Measurements from ENCODE around the gene TPPP2. TPM values are rescaled to one million over a fixed set of nuclear protein-coding genes. Genes with fewer than 3 reads are reported as not detected.
A peak's percentile ranks its signal among the peaks of the same experiment; 100 is the strongest.
"Not testable (repeated sequence)": the region's sequence is repeated elsewhere in the genome, so short reads cannot be mapped to it uniquely, and the experiment has no call there.

TPPP2 gene
- total and polyA plus RNA-seq, 4 donors, result 1.5 to 5.9 (median 1.6) TPM

DNA sequence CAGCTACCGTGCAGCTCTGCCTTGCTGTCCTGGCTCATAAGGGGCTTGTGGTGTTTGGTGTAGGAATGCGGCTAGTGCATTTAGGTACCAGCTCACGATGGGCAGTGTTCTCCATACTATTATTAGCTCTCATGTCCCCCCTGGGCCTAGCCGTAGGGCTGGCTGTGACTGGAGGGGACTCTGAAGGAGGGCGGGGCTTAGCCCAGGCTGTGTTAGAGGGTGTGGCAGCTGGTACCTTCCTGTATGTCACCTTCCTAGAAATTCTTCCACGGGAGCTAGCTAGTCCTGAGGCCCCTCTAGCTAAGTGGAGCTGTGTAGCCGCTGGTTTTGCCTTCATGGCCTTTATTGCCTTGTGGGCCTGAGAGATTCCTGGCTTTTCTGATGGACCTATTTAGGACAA lies 28.8 kb upstream of the TPPP2 start:
- Histone ChIP-seq H3K4me1 (ENCODE audit: control insufficient read depth in 4 of 4, insufficient read depth in 4 of 4, low read length in 3 of 4) (no peaks in the 10 kb centered on the region), H3K4me3 (ENCODE audit: low read depth in 1 of 3, low read length in 3 of 3) (no peak overlapping the region), H3K27me3 (ENCODE audit: control insufficient read depth in 4 of 4, insufficient read depth in 4 of 4, low read length in 3 of 4) (no peaks in the 10 kb centered on the region), H3K27ac (ENCODE audit: low read depth in 1 of 2, low read length in 2 of 2) (no peak overlapping the region), H3K9ac (ENCODE audit: low read depth in 1 of 2, low read length in 2 of 2) (no peak overlapping the region), H3K9me3 (ENCODE audit: control insufficient read depth in 4 of 4, low read length in 3 of 4) (no peaks in the 10 kb centered on the region), H3K36me3 (ENCODE audit: control insufficient read depth in 4 of 4, insufficient read depth in 3 of 4, low read depth in 1 of 4, low read length in 3 of 4) (peaks cover 5 to 16% (median 10%) of the 10 kb centered on the region in 4 donors)
- TF ChIP-seq NR2F2 (IDR thresholded peaks at IDR 0.05), result no peak
- no peak for TF ChIP-seq EGR1 (IDR thresholded peaks at IDR 0.05; ENCODE audit: low read depth in 2 of 2)
- TF ChIP-seq HNF4A (conservative IDR thresholded peaks at IDR 0.05), result no peak
- no peak for DNase-seq (ENCODE audit: low spot score)
- WGBS, result 81% methylated on average over 7 of the region's 7 CpGs

DNA sequence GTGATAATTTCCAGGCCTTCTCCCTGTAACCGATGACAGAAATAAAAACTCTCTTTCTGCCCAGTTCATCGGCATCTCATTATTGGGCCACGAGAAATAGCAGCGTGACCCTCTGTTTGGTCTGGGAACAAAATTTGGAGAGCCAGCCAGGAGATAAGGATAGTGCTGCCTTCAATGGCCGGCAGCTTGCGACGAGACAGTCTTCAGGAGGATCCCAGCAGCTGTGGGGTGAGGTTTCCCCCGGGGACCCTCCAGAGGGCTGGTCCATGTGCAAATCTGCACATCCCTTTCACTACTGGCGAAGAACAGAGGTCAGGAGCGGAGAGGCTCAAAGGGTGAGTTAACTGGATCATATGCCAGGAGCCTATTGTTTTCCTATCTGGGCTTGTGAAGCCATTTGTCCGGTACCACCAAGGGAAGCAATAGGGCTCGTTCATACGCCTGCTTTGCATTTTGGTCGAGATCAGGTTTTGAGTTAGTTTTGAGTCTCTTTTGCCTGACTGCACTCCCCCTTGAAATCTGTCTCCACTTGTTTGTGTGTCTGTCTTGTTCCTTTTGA lies 26.1 kb upstream of the TPPP2 start:
- no peak for TF ChIP-seq HNF4A (conservative IDR thresholded peaks at IDR 0.05)
- TF ChIP-seq HNF4G (IDR thresholded peaks at IDR 0.05), result no peak
- TF ChIP-seq EGR1 (IDR thresholded peaks at IDR 0.05; ENCODE audit: low read depth in 2 of 2), result no peak
- TF ChIP-seq GABPA (IDR thresholded peaks at IDR 0.05 in 1 of 2, conservative IDR thresholded peaks at IDR 0.05 in 1 of 2), result no peak
- Histone ChIP-seq H3K36me3 (ENCODE audit: control insufficient read depth in 4 of 4, insufficient read depth in 3 of 4, low read depth in 1 of 4, low read length in 3 of 4) (no peaks in the 10 kb centered on the region), H3K4me1 (ENCODE audit: control insufficient read depth in 4 of 4, insufficient read depth in 4 of 4, low read length in 3 of 4) (no peaks in the 10 kb centered on the region), H3K4me3 (ENCODE audit: low read depth in 1 of 3, low read length in 3 of 3) (peak overlapping the region in 1 of 3 donors; percentile 16), H3K9me3 (ENCODE audit: control insufficient read depth in 4 of 4, low read length in 3 of 4) (no peaks in the 10 kb centered on the region), H3K27me3 (ENCODE audit: control insufficient read depth in 4 of 4, insufficient read depth in 4 of 4, low read length in 3 of 4) (no peaks in the 10 kb centered on the region), H3K9ac (ENCODE audit: low read depth in 1 of 2, low read length in 2 of 2) (no peak overlapping the region), H3K27ac (ENCODE audit: low read depth in 1 of 2, low read length in 2 of 2) (peak overlapping the region in 1 of 2 donors; percentile 6)
- WGBS, result 78% methylated on average over 14 of the region's 14 CpGs
- DNase-seq (ENCODE audit: low spot score), result no peak

DNA sequence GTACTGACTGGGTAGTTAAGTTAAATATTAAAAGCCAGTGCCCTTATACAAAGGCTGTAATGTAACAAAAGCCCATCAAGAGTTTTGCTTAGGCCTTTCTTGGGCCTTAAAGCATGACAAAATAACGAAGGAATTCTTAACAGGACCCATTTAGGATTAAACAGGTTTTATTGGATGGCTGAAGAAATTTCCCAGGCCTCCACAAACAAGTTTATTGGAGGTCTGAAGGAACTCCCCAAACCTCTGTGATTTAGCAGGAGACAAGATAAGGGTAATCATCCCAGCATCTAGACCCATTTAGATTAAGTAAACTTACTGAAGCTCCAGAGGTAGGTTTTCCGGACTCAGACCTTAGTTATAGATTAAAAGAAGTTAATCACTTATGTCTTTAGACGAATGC lies 20.3 kb upstream of the TPPP2 start:
- H3K36me3 ChIP-seq (ENCODE audit: control insufficient read depth in 4 of 4, insufficient read depth in 3 of 4, low read depth in 1 of 4, low read length in 3 of 4); H3K9me3 ChIP-seq (ENCODE audit: control insufficient read depth in 4 of 4, low read length in 3 of 4); H3K4me3 ChIP-seq (ENCODE audit: low read depth in 1 of 3, low read length in 3 of 3); H3K27me3 ChIP-seq (ENCODE audit: control insufficient read depth in 4 of 4, insufficient read depth in 4 of 4, low read length in 3 of 4); DNase-seq (ENCODE audit: low spot score); H3K4me1 ChIP-seq (ENCODE audit: control insufficient read depth in 4 of 4, insufficient read depth in 4 of 4, low read length in 3 of 4); H3K27ac ChIP-seq (ENCODE audit: low read depth in 1 of 2, low read length in 2 of 2); H3K9ac ChIP-seq (ENCODE audit: low read depth in 1 of 2, low read length in 2 of 2): not testable (repeated sequence)
- WGBS, result 71% methylated on average over 3 of the region's 3 CpGs

DNA sequence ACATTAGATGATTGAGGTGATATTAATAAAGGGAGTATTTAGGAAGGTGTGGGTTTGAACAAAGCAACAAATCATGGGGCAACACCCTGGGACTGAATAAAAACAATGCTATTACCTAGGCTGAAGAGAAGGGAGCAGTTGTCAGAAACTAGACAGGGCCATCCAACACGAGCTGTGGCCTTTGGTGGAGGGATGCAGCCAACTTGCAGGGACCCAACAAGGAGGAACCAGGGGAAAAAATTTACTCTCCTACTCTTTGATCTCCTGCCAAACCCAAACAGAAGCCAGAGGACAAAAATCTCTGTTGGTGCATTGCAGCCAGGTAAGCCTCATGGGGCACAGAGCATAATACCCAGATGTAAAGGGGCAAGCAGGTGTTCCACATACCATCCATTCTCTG lies 18.9 kb upstream of the TPPP2 start:
- H3K9me3 ChIP-seq (ENCODE audit: control insufficient read depth in 4 of 4, low read length in 3 of 4), result no peaks in the 10 kb centered on the region
- no peak for DNase-seq (ENCODE audit: low spot score)
- no peaks in the 10 kb centered on the region for H3K36me3 ChIP-seq (ENCODE audit: control insufficient read depth in 4 of 4, insufficient read depth in 3 of 4, low read depth in 1 of 4, low read length in 3 of 4)
- H3K27ac ChIP-seq (ENCODE audit: low read depth in 1 of 2, low read length in 2 of 2), result no peak overlapping the region
- H3K9ac ChIP-seq (ENCODE audit: low read depth in 1 of 2, low read length in 2 of 2), result no peak overlapping the region
- no peak overlapping the region for H3K4me3 ChIP-seq (ENCODE audit: low read depth in 1 of 3, low read length in 3 of 3)
- H3K4me1 ChIP-seq (ENCODE audit: control insufficient read depth in 4 of 4, insufficient read depth in 4 of 4, low read length in 3 of 4), result peaks cover 0 to 8% (median 5%) of the 10 kb centered on the region in 4 donors
- H3K27me3 ChIP-seq (ENCODE audit: control insufficient read depth in 4 of 4, insufficient read depth in 4 of 4, low read length in 3 of 4), result no peaks in the 10 kb centered on the region
- 57% methylated on average over 1 of the region's 1 CpG for WGBS
- TF ChIP-seq, protein P1, sequence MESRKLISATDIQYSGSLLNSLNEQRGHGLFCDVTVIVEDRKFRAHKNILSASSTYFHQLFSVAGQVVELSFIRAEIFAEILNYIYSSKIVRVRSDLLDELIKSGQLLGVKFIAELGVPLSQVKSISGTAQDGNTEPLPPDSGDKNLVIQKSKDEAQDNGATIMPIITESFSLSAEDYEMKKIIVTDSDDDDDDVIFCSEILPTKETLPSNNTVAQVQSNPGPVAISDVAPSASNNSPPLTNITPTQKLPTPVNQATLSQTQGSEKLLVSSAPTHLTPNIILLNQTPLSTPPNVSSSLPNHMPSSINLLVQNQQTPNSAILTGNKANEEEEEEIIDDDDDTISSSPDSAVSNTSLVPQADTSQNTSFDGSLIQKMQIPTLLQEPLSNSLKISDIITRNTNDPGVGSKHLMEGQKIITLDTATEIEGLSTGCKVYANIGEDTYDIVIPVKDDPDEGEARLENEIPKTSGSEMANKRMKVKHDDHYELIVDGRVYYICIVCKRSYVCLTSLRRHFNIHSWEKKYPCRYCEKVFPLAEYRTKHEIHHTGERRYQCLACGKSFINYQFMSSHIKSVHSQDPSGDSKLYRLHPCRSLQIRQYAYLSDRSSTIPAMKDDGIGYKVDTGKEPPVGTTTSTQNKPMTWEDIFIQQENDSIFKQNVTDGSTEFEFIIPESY (IDR thresholded peaks at IDR 0.05), result no peak
- TF ChIP-seq FOXA2 (IDR thresholded peaks at IDR 0.05) (no peak), TAF1 (conservative IDR thresholded peaks at IDR 0.05) (no peak), HNF4G (IDR thresholded peaks at IDR 0.05) (no peak), HNF4A (conservative IDR thresholded peaks at IDR 0.05) (no peak), SP1 (IDR thresholded peaks at IDR 0.05) (no peak), NR2F2 (IDR thresholded peaks at IDR 0.05) (no peak), EGR1 (IDR thresholded peaks at IDR 0.05; ENCODE audit: low read depth in 2 of 2) (no peak), RAD21 (IDR thresholded peaks at IDR 0.05) (no peak), FOXA1 (IDR thresholded peaks at IDR 0.05) (no peak), RXRA (IDR thresholded peaks at IDR 0.05) (no peak)
- TF ChIP-seq, protein P2, sequence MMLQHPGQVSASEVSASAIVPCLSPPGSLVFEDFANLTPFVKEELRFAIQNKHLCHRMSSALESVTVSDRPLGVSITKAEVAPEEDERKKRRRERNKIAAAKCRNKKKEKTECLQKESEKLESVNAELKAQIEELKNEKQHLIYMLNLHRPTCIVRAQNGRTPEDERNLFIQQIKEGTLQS (IDR thresholded peaks at IDR 0.05), result no peak
- TF ChIP-seq, protein P3, sequence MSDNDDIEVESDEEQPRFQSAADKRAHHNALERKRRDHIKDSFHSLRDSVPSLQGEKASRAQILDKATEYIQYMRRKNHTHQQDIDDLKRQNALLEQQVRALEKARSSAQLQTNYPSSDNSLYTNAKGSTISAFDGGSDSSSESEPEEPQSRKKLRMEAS (IDR thresholded peaks at IDR 0.05), result no peak
- TF ChIP-seq, protein P4, sequence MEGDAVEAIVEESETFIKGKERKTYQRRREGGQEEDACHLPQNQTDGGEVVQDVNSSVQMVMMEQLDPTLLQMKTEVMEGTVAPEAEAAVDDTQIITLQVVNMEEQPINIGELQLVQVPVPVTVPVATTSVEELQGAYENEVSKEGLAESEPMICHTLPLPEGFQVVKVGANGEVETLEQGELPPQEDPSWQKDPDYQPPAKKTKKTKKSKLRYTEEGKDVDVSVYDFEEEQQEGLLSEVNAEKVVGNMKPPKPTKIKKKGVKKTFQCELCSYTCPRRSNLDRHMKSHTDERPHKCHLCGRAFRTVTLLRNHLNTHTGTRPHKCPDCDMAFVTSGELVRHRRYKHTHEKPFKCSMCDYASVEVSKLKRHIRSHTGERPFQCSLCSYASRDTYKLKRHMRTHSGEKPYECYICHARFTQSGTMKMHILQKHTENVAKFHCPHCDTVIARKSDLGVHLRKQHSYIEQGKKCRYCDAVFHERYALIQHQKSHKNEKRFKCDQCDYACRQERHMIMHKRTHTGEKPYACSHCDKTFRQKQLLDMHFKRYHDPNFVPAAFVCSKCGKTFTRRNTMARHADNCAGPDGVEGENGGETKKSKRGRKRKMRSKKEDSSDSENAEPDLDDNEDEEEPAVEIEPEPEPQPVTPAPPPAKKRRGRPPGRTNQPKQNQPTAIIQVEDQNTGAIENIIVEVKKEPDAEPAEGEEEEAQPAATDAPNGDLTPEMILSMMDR (IDR thresholded peaks at IDR 0.05; ENCODE audit: low read depth, low read length, missing input control), result no peak
- TF ChIP-seq, protein P5, sequence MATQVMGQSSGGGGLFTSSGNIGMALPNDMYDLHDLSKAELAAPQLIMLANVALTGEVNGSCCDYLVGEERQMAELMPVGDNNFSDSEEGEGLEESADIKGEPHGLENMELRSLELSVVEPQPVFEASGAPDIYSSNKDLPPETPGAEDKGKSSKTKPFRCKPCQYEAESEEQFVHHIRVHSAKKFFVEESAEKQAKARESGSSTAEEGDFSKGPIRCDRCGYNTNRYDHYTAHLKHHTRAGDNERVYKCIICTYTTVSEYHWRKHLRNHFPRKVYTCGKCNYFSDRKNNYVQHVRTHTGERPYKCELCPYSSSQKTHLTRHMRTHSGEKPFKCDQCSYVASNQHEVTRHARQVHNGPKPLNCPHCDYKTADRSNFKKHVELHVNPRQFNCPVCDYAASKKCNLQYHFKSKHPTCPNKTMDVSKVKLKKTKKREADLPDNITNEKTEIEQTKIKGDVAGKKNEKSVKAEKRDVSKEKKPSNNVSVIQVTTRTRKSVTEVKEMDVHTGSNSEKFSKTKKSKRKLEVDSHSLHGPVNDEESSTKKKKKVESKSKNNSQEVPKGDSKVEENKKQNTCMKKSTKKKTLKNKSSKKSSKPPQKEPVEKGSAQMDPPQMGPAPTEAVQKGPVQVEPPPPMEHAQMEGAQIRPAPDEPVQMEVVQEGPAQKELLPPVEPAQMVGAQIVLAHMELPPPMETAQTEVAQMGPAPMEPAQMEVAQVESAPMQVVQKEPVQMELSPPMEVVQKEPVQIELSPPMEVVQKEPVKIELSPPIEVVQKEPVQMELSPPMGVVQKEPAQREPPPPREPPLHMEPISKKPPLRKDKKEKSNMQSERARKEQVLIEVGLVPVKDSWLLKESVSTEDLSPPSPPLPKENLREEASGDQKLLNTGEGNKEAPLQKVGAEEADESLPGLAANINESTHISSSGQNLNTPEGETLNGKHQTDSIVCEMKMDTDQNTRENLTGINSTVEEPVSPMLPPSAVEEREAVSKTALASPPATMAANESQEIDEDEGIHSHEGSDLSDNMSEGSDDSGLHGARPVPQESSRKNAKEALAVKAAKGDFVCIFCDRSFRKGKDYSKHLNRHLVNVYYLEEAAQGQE (IDR thresholded peaks at IDR 0.05), result no peak

Measured in liver (tissue), 9 donors.